Uterus (tissue), 4 donors: ENCODE data around the gene WDR76. TPM values are rescaled to one million over a fixed set of nuclear protein-coding genes. Genes with fewer than 3 reads are reported as not detected.

Experiments
- DNase-seq, 2 donors: peaks; one replicate each; pipeline ENCODE4 v3.0.0-alpha.2; 2019 to 2020
- H3K27ac ChIP-seq, 2 donors: fragments of 200-600 bp; sonication (generic); 1 replicate in 1 of 2; 2 replicates in 1 of 2; pipeline ENCODE4 v1.5.1; 2016 to 2018
- H3K27me3 ChIP-seq, 2 donors: fragments of 200-600 bp; sonication (generic); one replicate each; pipeline ENCODE4 v1.5.1; 2018 to 2019; ENCODE audit warnings: control low read depth in 1 of 2
- H3K36me3 ChIP-seq, 2 donors: fragments of 200-600 bp; sonication (generic); one replicate each; pipeline ENCODE4 v1.5.1; 2019; ENCODE audit warnings: control low read depth in 1 of 2
- H3K4me1 ChIP-seq, 2 donors: fragments of 200-600 bp; sonication (generic); one replicate each; pipeline ENCODE4 v1.5.1; 2018 to 2019; ENCODE audit warnings: control low read depth in 1 of 2
- H3K4me3 ChIP-seq, 2 donors: fragments of 200-600 bp; sonication (generic); 1 replicate in 1 of 2; 2 replicates in 1 of 2; pipeline ENCODE4 v1.5.1; 2018 to 2019; ENCODE audit warnings: mild to moderate bottlenecking in 1 of 2
- H3K9me3 ChIP-seq, 2 donors: fragments of 200-600 bp; sonication (generic); one replicate each; pipeline ENCODE4 v1.5.1; 2019; ENCODE audit warnings: control low read depth in 1 of 2
- POLR2A ChIP-seq, 2 donors: fragments of 450-650 bp; IDR thresholded peaks; one replicate each; pipeline ENCODE4 v1.6.1; 2016; ENCODE audit warnings: antibody characterized with exemption in 2 of 2, mild to moderate bottlenecking in 1 of 2, moderate library complexity in 1 of 2
- intact Hi-C: fragments of 100-400 bp; cut with DNase I; formaldehyde crosslinking; loops from one replicate; pipeline ENCODE4 v1.15.1; 2023; ENCODE audit warnings: low total_unique reads
- total RNA-seq, 4 donors: library from RNA; depleted of rRNA in 3 of 4; stranded (reverse); fragments of >200 nt in 3 of 4; gene quantifications; one replicate each; pipeline versions ENCODE4 v1.1.0 to v1.2.4, GENCODE V29; 2014 to 2023
- TF ChIP-seq, protein P1 (sequence below), 4 experiments: fragments of 200-600 bp in 2 of 4; fragments of 450-650 bp in 2 of 4; sonication (generic) in 2 of 4; IDR thresholded peaks; one replicate each; pipeline ENCODE4 v1.5.1; 2016 to 2019; ENCODE audit warnings: antibody characterized with exemption in 4 of 4, mild to moderate bottlenecking in 2 of 4, moderate library complexity in 1 of 4
- donor health status: DM: yes; HTN: yes; CAD: no.

WDR76 gene
- total RNA-seq, 4 donors from 2014 or later, result 0.59 to 114 (median 13.0) TPM

DNA sequence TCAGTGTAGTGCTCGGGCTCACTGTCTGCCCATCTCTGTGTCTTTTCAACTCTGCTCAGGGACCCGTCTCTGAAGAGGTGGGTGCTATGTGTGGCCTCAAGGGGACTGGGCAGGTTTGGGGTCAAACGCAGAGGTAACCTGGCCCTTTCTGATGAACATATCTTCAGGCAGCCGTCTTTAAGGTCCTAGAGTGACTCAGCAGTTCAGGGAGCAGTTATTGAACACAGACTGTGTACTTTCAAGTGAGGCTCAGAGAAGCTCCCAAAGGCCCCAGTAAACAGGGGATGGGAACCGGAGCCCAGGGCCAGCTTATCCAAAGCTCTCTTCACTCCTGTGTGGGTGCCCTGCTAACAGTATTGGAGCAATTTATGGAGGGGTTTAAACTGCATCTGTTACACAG is 73.1 kb downstream of the WDR76 start:
- H3K27ac ChIP-seq, result no peak overlapping the region
- DNase-seq, result no peak
- no peaks in the 10 kb centered on the region for H3K4me1 ChIP-seq
- TF ChIP-seq, protein P1, sequence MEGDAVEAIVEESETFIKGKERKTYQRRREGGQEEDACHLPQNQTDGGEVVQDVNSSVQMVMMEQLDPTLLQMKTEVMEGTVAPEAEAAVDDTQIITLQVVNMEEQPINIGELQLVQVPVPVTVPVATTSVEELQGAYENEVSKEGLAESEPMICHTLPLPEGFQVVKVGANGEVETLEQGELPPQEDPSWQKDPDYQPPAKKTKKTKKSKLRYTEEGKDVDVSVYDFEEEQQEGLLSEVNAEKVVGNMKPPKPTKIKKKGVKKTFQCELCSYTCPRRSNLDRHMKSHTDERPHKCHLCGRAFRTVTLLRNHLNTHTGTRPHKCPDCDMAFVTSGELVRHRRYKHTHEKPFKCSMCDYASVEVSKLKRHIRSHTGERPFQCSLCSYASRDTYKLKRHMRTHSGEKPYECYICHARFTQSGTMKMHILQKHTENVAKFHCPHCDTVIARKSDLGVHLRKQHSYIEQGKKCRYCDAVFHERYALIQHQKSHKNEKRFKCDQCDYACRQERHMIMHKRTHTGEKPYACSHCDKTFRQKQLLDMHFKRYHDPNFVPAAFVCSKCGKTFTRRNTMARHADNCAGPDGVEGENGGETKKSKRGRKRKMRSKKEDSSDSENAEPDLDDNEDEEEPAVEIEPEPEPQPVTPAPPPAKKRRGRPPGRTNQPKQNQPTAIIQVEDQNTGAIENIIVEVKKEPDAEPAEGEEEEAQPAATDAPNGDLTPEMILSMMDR (IDR thresholded peaks at IDR 0.05), result no peak
- TF ChIP-seq POLR2A (IDR thresholded peaks at IDR 0.05), result no peak
- no peaks in the 10 kb centered on the region for H3K36me3 ChIP-seq
- no peaks in the 10 kb centered on the region for H3K27me3 ChIP-seq
- no peaks in the 10 kb centered on the region for H3K9me3 ChIP-seq
- intact Hi-C loops, result no loop called here
- H3K4me3 ChIP-seq, result no peak overlapping the region

- Histone ChIP-seq H3K27ac (no peak overlapping the region), H3K4me3 (no peak overlapping the region), H3K36me3 (no peaks in the 10 kb centered on the region), H3K4me1 (no peaks in the 10 kb centered on the region), H3K9me3 (no peaks in the 10 kb centered on the region), H3K27me3 (no peaks in the 10 kb centered on the region)
- no peak for DNase-seq
- TF ChIP-seq, protein P1 (IDR thresholded peaks at IDR 0.05), result no peak
- no peak for TF ChIP-seq POLR2A (IDR thresholded peaks at IDR 0.05)
- intact Hi-C loops, result no loop called here
Observed at GRCh38 chr15:43900996-43901395, 74.2 kb downstream of the WDR76 start.

DNA sequence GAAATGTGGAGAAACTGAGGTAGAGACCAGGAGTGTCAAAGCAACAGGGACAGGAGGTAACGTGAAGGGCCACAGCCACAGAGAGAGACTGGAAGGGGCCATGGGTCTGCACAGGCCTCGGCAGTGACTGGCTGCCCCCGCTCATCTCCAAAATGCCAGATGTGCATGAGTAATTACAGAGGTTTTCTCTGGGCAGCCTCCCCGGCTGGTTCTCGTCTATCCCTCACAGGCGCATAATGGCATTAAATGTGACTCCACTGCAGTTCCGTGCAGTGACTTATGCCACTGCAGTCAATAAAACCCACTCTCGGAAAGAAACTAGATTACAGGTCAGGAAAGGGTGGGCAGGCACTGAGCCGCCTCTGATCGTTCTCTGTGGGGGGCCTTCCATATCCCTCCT is 74.7 kb downstream of the WDR76 start:
- no peaks in the 10 kb centered on the region for H3K4me1 ChIP-seq
- no peak overlapping the region for H3K27ac ChIP-seq
- H3K36me3 ChIP-seq, result no peaks in the 10 kb centered on the region
- no peaks in the 10 kb centered on the region for H3K9me3 ChIP-seq
- TF ChIP-seq POLR2A (IDR thresholded peaks at IDR 0.05), result no peak
- TF ChIP-seq, protein P1 (IDR thresholded peaks at IDR 0.05), result no peak
- no peak for DNase-seq
- intact Hi-C loops, result no loop called here
- H3K4me3 ChIP-seq, result no peak overlapping the region
- no peaks in the 10 kb centered on the region for H3K27me3 ChIP-seq

DNA sequence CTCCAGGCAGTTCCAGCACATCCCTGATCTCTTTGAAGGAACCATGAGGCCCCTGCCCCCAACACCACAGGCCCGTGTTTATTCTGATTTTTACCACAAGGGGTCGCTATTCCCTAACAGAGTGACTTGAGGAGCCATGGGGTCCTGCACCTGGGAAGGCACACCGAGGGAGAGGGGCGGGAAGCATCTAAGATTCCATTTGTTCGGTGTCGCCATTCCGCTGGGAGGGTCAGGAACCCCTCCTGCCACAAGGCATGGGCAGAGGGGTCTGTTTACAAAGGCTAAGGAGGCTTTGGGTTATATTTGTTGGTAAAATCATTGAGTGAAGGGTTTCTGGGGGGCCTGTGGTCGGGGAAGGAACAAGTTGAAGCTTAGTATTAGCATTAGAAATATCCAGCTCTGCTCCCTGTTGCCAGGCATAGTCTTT is 77.1 kb downstream of the WDR76 start:
- intact Hi-C loops, result no loop called here
- peak; percentile 20 to 22 for DNase-seq
- TF ChIP-seq, protein P1 (IDR thresholded peaks at IDR 0.05), result peak; percentile 50 to 65 (median 56)
- no peak for TF ChIP-seq POLR2A (IDR thresholded peaks at IDR 0.05)
- H3K27me3 ChIP-seq, result no peaks in the 10 kb centered on the region
- no peak overlapping the region for H3K27ac ChIP-seq
- H3K36me3 ChIP-seq, result no peaks in the 10 kb centered on the region
- no peaks in the 10 kb centered on the region for H3K4me1 ChIP-seq
- H3K9me3 ChIP-seq, result no peaks in the 10 kb centered on the region
- H3K4me3 ChIP-seq, result no peak overlapping the region

GRCh38 chr15:43905755-43906154 is 79.0 kb downstream of the WDR76 start:
- Histone ChIP-seq H3K27me3 (no peaks in the 10 kb centered on the region), H3K9me3 (no peaks in the 10 kb centered on the region), H3K4me3 (no peak overlapping the region), H3K4me1 (no peaks in the 10 kb centered on the region), H3K36me3 (no peaks in the 10 kb centered on the region), H3K27ac (no peak overlapping the region)
- intact Hi-C loops, result no loop called here
- TF ChIP-seq POLR2A (IDR thresholded peaks at IDR 0.05), result no peak
- TF ChIP-seq, protein P1 (IDR thresholded peaks at IDR 0.05), result no peak
- no peak for DNase-seq
